GM21786 (cell line): ENCODE measurements around the gene HNRNPU.
A peak's percentile ranks its signal among the peaks of the same experiment; 100 is the strongest.

Source experiments
- ATAC-seq: cut with Tn5 transposase; IDR thresholded peaks from one replicate; pipeline ENCODE4 v1.9.1; 2021; ENCODE audit not compliant: unreplicated experiment

HNRNPU gene

GRCh38 chr1:244864253-244865027, at the start of gene HNRNPU:
TSS of gene HNRNPU (minus strand) at chr1:244864543. CDS start at chr1:244864307, 236 bp downstream.
- ATAC-seq, result peak; percentile 63

- no peak for ATAC-seq
These were observed 49.5 kb upstream of the HNRNPU start for GRCh38 chr1:244913806-244914205.

- no peak for ATAC-seq
These were observed 39.8 kb upstream of the HNRNPU start for GRCh38 chr1:244904119-244904518.

GRCh38 chr1:244901400-244902015, 37.2 kb upstream of the HNRNPU start:
- ATAC-seq, result no peak

GRCh38 chr1:244897476-244898254, 33.3 kb upstream of the HNRNPU start:
- no peak for ATAC-seq

GRCh38 chr1:244896550-244896949, 32.2 kb upstream of the HNRNPU start:
- no peak for ATAC-seq

- no peak for ATAC-seq
These were observed 29.5 kb upstream of the HNRNPU start for GRCh38 chr1:244893836-244894235.

GRCh38 chr1:244887281-244887680, 22.9 kb upstream of the HNRNPU start:
- no peak for ATAC-seq

GRCh38 chr1:244881552-244882280, 17.4 kb upstream of the HNRNPU start:
- ATAC-seq, result no peak

GRCh38 chr1:244878681-244879080, 14.3 kb upstream of the HNRNPU start:
- no peak for ATAC-seq

GRCh38 chr1:244876228-244876910, 12.0 kb upstream of the HNRNPU start:
- ATAC-seq, result no peak

GRCh38 chr1:244874974-244875579, 10.7 kb upstream of the HNRNPU start:
- no peak for ATAC-seq

GRCh38 chr1:244869950-244870349, 5.6 kb upstream of the HNRNPU start:
- ATAC-seq, result no peak

- ATAC-seq, result no peak
These were observed 5.1 kb upstream of the HNRNPU start for GRCh38 chr1:244869364-244869827.

GRCh38 chr1:244868484-244869363, 4.4 kb upstream of the HNRNPU start:
- ATAC-seq, result no peak

GRCh38 chr1:244866355-244866754, 2.0 kb upstream of the HNRNPU start:
- ATAC-seq, result no peak

GRCh38 chr1:244865820-244866219, 1.5 kb upstream of the HNRNPU start:
- ATAC-seq, result no peak

GRCh38 chr1:244865028-244865371, 657 bp upstream of the HNRNPU start:
- no peak for ATAC-seq
